GM21529 (cell line): ENCODE data around the gene ARHGAP19.

Experiments used
- ATAC-seq: cut with Tn5 transposase; IDR thresholded peaks from one replicate; pipeline ENCODE4 v1.9.1; 2021; ENCODE audit not compliant: unreplicated experiment

ARHGAP19 gene, protein sequence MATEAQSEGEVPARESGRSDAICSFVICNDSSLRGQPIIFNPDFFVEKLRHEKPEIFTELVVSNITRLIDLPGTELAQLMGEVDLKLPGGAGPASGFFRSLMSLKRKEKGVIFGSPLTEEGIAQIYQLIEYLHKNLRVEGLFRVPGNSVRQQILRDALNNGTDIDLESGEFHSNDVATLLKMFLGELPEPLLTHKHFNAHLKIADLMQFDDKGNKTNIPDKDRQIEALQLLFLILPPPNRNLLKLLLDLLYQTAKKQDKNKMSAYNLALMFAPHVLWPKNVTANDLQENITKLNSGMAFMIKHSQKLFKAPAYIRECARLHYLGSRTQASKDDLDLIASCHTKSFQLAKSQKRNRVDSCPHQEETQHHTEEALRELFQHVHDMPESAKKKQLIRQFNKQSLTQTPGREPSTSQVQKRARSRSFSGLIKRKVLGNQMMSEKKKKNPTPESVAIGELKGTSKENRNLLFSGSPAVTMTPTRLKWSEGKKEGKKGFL

DNA sequence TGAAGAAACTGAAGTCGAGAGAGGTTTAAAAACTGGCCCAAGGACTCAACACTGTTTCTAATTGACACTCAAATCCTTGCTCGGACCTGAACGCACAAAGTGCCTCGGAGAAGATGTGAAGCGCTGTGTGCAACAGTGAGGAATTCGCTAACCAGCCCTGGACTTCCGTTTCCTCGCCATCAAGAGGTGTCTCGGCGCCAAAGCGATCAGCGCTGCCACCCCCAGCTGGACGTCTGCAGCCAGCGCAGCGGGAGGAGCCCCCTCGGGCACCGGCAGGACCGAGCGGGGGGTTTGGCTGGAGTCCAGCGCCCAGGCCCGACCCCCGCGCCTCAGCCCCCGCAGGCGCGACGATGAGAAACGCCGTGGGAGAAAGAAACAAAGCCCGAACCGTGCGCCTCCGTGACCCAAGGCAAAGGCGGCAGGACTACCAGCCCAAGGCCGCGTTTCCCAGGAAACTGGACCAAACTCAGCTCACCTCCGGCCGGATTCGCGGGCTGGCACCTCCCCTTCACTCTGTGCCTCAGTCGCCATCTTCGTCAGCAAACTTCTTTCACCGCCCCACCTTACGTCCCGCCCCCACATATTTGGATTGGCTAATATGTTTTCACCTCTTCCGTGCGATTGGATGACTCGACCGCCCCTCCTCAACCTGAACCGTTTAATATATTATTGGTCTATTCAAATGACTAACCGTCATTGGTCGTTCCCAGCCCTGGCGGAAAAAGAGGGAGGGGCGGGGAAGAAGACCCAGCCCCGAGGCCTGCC, at the start of gene ARHGAP19:
Gene ARHGAP19, minus strand, starts transcription at position 541 of the 765 bp plus-strand sequence. Its CDS starts 10 bp downstream, at position 531.
- ATAC-seq, result peak; percentile 98

DNA sequence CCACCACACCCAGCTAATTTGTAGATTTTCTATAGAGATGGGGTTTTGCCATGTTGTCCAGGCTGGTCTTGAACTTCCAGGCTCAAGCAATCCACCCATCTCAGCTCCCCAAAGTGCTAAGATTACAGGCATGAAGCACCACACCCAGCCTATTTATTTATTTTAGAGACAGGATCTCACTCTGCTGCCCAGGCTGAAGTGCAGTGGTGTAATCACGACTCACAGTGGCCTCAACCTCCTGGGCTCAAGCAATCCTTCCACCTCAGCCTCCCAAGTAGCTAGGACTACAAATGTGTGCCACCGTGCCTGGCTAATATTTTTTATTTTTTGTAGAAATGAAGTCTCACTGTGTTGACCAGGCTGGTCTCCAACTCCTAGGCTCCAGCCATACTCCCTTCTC, 49.0 kb upstream of the ARHGAP19 start:
- no peak for ATAC-seq

DNA sequence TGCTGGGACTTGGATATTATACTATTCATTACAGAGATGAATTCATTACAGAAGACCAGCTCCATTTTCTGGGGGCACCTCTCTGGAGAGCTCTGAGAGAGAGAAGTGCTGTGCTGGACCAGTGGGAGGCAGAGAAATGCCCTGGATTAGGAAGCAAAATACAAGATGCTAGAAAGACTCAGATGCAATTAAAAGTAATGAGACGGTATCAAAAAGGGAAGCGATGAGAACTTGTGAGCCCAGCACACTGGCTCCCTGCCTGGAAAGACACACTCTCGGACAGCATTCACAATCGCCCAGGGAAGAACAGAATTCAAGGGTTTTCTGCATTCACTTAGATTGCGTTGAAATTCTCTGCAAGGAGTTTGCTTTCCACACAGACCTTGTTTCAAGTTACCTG, 45.6 kb upstream of the ARHGAP19 start:
- no peak for ATAC-seq

DNA sequence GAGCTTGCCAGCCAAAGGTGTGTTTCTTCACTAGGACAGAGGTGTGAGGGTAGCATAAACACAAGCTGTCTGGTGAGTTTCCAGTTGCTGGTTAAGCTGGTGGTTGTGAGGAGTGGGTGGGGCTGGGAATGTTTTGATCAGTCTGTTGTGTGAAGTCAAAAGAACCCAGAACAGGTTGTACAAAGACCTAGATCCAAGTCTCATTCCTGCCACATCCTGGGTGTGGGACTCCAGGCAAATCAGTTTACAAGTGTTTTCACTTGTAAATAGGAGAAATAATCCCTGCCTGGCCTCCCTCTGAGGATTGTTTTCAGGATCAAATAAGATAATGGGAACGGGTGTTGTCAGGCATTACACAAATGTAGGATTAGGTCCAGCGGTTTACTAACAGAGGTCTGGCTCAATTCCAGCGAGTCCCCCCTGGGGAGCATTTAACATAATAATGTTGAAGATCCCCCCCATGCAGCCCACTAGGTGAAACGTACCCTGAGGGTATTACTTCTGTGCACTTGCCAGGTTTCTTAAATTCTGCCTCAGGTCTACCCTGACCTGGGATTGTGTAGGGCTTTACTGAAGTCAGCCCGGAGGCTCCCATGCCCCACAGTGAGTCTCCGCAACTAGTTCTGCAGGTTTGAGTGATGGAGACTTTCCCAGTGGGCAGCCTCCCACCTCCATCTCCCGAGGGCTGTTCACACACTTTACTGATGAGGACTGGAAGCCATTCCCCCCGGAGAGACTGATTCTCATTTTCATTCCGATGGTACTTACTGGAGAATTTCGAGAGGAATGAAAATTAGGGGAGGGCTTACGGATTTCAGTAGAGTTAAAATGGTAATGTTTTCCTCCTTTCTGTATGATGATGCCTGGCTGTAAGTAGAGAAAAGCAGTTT, 44.8 kb upstream of the ARHGAP19 start:
- no peak for ATAC-seq

GRCh38 chr10:97336446-97336845, 44.0 kb upstream of the ARHGAP19 start:
- ATAC-seq, result no peak

DNA sequence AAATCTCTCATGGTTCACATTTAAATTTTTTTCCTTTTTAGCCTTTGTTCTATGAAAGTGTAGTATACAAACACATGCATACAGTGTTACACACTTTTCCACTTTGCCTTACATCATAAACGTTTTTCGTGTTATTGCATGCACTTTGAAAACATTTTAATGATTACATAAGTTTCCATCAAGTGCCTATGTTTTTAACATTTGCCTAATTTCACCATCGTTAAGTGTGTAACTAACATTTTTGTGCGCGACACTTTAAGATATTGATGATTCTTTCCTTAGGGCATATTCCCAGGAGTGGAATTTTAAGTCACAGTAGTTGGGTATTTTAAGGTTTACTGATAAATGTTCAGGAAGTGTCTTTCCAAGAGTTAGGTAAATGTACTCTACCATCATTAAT, 43.6 kb upstream of the ARHGAP19 start:
- no peak for ATAC-seq

GRCh38 chr10:97335188-97335619, 42.8 kb upstream of the ARHGAP19 start:
- no peak for ATAC-seq

- peak; percentile 83 for ATAC-seq
Measured at GRCh38 chr10:97334370-97335175, 42.1 kb upstream of the ARHGAP19 start, which contains the start of gene FRAT2. Gene FRAT2, minus strand, starts transcription at chr10:97334729. Its CDS starts 157 bp downstream, at chr10:97334572.

DNA sequence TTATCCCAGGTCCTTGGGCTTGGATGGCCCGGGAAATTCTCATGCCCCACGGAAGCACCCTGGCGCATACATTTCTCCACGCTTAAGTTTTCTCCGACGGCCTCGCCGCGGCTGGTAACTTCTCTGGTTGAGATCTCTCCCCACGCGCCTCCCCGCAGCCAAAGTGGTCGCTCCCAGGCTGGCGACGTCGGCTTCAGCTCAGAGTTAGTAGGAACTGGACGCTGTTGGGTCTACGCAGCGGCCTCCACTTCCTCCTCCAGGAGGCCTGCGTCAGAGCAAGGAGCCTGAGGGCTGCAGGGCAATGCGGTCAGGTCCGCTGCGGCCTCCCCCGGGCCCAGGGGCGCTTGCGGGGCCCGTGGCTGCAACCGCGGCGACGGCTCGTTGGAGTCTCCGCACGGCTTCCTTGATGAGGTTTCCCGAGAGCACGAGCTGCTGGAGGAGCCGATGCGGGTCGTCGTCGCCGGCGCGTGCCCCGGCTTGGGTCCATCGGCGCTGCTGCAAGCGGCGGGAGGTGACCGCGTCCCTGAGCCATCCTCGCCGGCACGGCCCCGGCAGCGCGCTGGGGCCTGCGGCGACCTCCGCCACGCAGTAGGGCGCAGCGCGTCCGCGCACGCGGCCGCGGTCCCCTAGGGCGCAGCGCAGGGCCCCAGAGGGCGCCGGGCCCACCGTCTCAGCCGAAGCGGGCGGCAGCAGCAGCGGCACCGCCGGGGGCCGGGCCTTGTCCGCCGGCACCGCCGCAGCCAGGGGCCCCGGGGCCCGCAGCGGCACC, 41.3 kb upstream of the ARHGAP19 start:
- ATAC-seq, result peak; percentile 27

GRCh38 chr10:97333351-97333600, 40.8 kb upstream of the ARHGAP19 start:
- ATAC-seq, result no peak

- ATAC-seq, result no peak
Measured at GRCh38 chr10:97332591-97333350, 40.3 kb upstream of the ARHGAP19 start.

DNA sequence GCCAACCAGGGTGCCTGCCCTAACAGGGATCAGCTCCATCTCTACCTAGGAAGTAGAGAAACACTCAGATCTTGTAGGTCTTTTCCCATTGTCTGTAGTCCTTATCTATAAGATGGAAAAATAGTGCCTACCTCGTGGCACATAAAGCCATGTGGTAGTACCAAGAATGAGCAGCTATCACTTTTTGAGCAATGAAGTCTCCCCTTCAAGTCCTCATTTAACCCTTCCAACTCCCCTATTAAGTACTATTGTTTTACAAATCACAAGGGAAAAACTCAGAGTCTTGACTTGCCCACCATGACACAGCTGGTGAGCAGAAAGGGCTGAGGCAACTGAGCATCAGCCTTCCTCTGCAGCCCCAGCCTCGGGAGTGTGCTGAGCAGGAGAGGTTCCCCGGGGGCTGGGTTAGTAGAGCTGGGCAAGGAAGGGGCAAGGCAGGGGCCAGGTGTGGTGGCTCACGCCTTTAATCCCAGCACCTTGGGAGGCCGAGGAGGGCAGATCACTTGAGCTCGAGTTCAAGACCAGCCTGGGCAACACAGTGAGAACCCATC, 38.8 kb upstream of the ARHGAP19 start:
- no peak for ATAC-seq

DNA sequence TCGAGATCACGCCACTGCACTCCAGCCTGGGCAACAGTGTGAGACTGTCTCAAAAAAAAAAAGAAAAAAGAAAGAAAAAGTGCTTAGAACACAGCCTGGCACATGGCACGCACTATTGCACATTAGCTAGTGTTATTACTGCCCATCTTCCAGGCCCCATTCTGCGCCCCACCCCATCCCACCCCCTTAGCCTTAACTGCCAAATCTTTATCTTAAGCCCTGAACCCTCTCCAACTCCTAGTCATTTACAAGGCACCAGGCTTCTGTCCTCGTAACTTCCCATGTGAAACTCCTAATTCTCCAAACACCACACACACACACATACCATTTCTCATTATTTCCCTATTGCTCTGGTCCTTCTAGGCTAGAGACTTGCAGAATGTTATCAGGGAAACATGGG, 37.3 kb upstream of the ARHGAP19 start:
- ATAC-seq, result no peak

DNA sequence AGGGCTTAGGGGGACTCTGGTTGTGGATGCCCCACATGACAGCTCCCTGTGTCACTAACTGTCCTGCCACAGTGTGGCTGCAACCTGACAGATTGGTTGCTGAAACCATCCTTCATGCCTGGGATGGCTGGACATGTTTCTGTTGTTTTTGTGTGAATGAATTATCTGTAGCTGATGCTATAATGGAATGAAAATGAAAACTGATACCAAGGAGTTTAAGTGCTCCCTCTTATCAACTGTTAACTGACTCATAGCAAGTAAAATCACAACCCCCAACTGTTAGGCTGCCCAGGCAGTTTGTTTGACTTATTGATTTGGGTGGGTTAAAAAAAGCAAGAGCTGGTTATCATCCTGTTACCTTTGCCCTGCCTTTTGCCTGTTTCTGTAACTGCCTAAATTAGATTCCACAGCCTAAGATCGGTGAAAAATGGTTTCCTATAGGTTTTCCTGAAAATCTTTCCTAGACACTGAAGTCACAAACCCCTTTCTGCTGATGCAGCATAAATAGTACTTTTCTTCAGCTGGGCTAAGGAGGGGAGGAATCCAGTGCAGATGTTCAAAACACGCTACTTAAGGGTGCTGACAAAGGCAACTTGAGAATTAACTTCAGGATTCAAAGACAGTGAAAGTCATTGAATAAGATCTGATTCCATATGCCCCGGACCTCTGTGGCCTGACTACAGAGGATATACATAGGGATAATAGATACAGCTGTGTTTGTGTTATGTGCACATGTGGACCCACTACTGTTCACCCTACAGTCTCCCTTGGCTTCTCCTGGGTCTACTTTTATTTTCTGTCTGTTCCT, 36.4 kb upstream of the ARHGAP19 start:
- ATAC-seq, result no peak

DNA sequence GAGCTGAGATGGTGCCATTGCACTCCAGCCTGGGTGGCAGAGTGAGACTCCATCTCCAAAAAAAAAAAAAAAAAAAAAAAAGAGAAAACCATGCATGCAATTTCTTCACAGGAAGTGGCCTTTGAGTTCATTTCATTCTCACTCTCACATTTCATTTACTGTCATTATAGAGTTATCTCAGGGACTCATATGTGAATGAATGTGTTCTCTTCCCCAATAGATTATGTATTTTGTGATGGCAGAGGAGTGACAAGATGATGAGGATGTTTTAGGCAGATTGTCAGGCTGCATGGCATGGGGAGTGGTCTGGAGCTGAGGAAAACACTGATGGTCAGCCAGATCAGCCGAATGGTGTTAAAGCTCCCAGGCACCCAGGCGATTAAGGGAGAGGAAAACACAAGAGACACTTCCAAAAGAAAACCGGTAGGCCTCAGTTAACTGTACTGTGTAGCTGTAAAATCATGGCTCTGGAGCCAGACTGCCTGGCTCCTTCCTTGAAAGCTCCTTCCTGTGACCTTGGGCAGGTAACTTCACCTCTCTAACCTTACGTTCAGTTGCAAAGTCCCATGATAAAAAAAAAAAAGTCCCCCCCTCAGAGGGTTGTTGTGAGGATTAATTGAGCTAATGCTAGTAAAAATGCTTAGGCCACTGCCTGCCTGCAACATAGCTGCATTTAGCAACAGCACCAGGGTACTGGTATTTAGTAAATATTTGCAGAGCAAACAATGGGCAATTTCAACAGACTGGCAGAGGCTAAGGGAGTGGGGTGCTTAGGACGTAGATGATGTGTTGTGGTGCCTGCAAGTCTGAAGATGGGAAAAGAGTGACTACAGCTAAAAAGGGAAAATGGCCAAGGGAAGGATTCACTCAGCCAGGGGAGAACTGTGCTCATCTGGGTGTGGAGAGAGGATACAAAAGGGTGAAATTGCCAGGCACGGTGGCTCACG, 35.2 kb upstream of the ARHGAP19 start:
- no peak for ATAC-seq

GRCh38 chr10:97325754-97326153, 33.3 kb upstream of the ARHGAP19 start:
- no peak for ATAC-seq

DNA sequence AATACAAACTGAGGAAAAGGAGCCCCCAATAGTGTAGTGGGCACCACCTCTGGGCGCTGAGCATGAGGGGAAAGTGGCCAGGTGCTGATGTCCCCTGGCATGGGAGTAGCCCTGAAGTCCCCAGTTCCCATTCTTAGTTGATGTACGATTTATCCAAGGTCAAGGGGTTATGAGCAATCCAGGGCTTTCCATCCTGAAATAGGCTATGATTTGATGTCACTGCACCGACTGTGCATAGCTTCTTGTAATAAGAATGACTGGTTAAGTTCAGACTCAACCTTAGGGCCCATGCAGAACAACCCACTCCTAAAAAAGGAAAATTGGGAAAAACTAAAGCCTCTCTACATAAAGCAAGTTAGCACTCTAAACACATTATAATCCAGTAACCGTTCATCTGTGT, 31.1 kb upstream of the ARHGAP19 start:
- no peak for ATAC-seq
